Neuron (in vitro differentiated cells): Measurements from ENCODE around the gene MED27.

Source experiments
- H2AFZ ChIP-seq: one replicate; pipeline ENCODE4 v1.6.1; 2013; ENCODE audit warnings: low read depth, mild to moderate bottlenecking, inconsistent platforms, low read length, moderate library complexity
- H3K27me3 ChIP-seq: one replicate; pipeline ENCODE4 v1.6.1; 2013; ENCODE audit warnings: low read length; ENCODE audit not compliant: insufficient read depth
- H3K36me3 ChIP-seq: one replicate; pipeline ENCODE4 v1.6.1; 2013; ENCODE audit warnings: low read length; ENCODE audit not compliant: insufficient read depth
- H3K4me1 ChIP-seq: one replicate; pipeline ENCODE4 v1.6.1; 2013; ENCODE audit warnings: low read length; ENCODE audit not compliant: insufficient read depth
- H3K4me3 ChIP-seq: 2 replicates; pipeline ENCODE4 v1.5.1; 2013; ENCODE audit warnings: mild to moderate bottlenecking, low read length, moderate library complexity
- H3K9me3 ChIP-seq: one replicate; pipeline ENCODE4 v1.6.1; 2013; ENCODE audit warnings: low read length

The MED27 gene

GRCh38 chr9:131918481-131918880, 161.2 kb downstream of the MED27 start:
- Histone ChIP-seq H3K4me1 (peaks cover 7% of the 10 kb centered on the region), H3K4me3 (no peak overlapping the region), H3K36me3 (no peaks in the 10 kb centered on the region)

GRCh38 chr9:131917009-131917408, 162.7 kb downstream of the MED27 start:
- H3K27me3 ChIP-seq: no peaks in the 10 kb centered on the region
- no peaks in the 10 kb centered on the region for H3K9me3 ChIP-seq
- peaks cover 7% of the 10 kb centered on the region for H3K4me1 ChIP-seq
- no peak overlapping the region for H2AFZ ChIP-seq
- H3K4me3 ChIP-seq: no peak overlapping the region
- H3K36me3 ChIP-seq: no peaks in the 10 kb centered on the region

More at GRCh38 chr9:131918481-131918880, 161.2 kb downstream of the MED27 start:
- Histone ChIP-seq H3K27me3 (no peaks in the 10 kb centered on the region), H3K9me3 (no peaks in the 10 kb centered on the region), H2AFZ (no peak overlapping the region)

GRCh38 chr9:131915181-131915580, 164.5 kb downstream of the MED27 start:
- Histone ChIP-seq H3K27me3 (no peaks in the 10 kb centered on the region), H3K36me3 (no peaks in the 10 kb centered on the region), H3K4me3 (no peak overlapping the region)

GRCh38 chr9:131912671-131913070, 167.0 kb downstream of the MED27 start:
- H3K27me3 ChIP-seq: no peaks in the 10 kb centered on the region
- H3K9me3 ChIP-seq: no peaks in the 10 kb centered on the region
- no peak overlapping the region for H3K4me3 ChIP-seq
- H2AFZ ChIP-seq: no peak overlapping the region
- peaks cover 24% of the 10 kb centered on the region for H3K4me1 ChIP-seq
- H3K36me3 ChIP-seq: no peaks in the 10 kb centered on the region

More at GRCh38 chr9:131915181-131915580, 164.5 kb downstream of the MED27 start:
- no peaks in the 10 kb centered on the region for H3K9me3 ChIP-seq
- no peak overlapping the region for H2AFZ ChIP-seq
- H3K4me1 ChIP-seq: peaks cover 22% of the 10 kb centered on the region

- Histone ChIP-seq H3K9me3 (peaks cover 1% of the 10 kb centered on the region), H3K4me1 (peaks cover 24% of the 10 kb centered on the region), H2AFZ (no peak overlapping the region), H3K4me3 (no peak overlapping the region), H3K36me3 (no peaks in the 10 kb centered on the region), H3K27me3 (no peaks in the 10 kb centered on the region)
Measured at GRCh38 chr9:131912069-131912468, 167.6 kb downstream of the MED27 start.

GRCh38 chr9:131910572-131910971, 169.1 kb downstream of the MED27 start:
- Histone ChIP-seq H3K4me3 (no peak overlapping the region), H3K36me3 (no peaks in the 10 kb centered on the region), H3K27me3 (no peaks in the 10 kb centered on the region), H3K9me3 (peaks cover 1% of the 10 kb centered on the region), H3K4me1 (peaks cover 27% of the 10 kb centered on the region), H2AFZ (no peak overlapping the region)

GRCh38 chr9:131905144-131905543, 174.5 kb downstream of the MED27 start:
- H3K9me3 ChIP-seq: peaks cover 4% of the 10 kb centered on the region
- peaks cover 11% of the 10 kb centered on the region for H3K4me1 ChIP-seq
- no peaks in the 10 kb centered on the region for H3K36me3 ChIP-seq
- no peaks in the 10 kb centered on the region for H3K27me3 ChIP-seq
- H3K4me3 ChIP-seq: no peak overlapping the region
- no peak overlapping the region for H2AFZ ChIP-seq

GRCh38 chr9:131899296-131900228, 180.1 kb downstream of the MED27 start:
- Histone ChIP-seq H2AFZ (no peak overlapping the region), H3K36me3 (no peaks in the 10 kb centered on the region), H3K4me3 (no peak overlapping the region), H3K4me1 (peaks cover 21% of the 10 kb centered on the region), H3K9me3 (no peaks in the 10 kb centered on the region), H3K27me3 (no peaks in the 10 kb centered on the region)

- no peaks in the 10 kb centered on the region for H3K9me3 ChIP-seq
- H2AFZ ChIP-seq: no peak overlapping the region
- no peaks in the 10 kb centered on the region for H3K36me3 ChIP-seq
- H3K4me3 ChIP-seq: no peak overlapping the region
- no peaks in the 10 kb centered on the region for H3K27me3 ChIP-seq
- peaks cover 34% of the 10 kb centered on the region for H3K4me1 ChIP-seq
Measured at GRCh38 chr9:131892902-131893500, 186.7 kb downstream of the MED27 start.

- Histone ChIP-seq H3K27me3 (no peaks in the 10 kb centered on the region), H2AFZ (no peak overlapping the region), H3K36me3 (no peaks in the 10 kb centered on the region), H3K4me1 (peaks cover 42% of the 10 kb centered on the region), H3K9me3 (no peaks in the 10 kb centered on the region), H3K4me3 (no peak overlapping the region)
Measured at GRCh38 chr9:131892162-131892707, 187.4 kb downstream of the MED27 start.

- no peaks in the 10 kb centered on the region for H3K36me3 ChIP-seq
- H3K27me3 ChIP-seq: no peaks in the 10 kb centered on the region
- H3K4me3 ChIP-seq: no peak overlapping the region
Measured at GRCh38 chr9:131891598-131891997, 188.1 kb downstream of the MED27 start.

GRCh38 chr9:131889437-131890251, 190.0 kb downstream of the MED27 start:
- Histone ChIP-seq H3K27me3 (no peaks in the 10 kb centered on the region), H2AFZ (no peak overlapping the region), H3K4me1 (peaks cover 47% of the 10 kb centered on the region), H3K4me3 (no peak overlapping the region), H3K36me3 (no peaks in the 10 kb centered on the region), H3K9me3 (no peaks in the 10 kb centered on the region)

More at GRCh38 chr9:131891598-131891997, 188.1 kb downstream of the MED27 start:
- H3K4me1 ChIP-seq: peaks cover 47% of the 10 kb centered on the region
- H3K9me3 ChIP-seq: no peaks in the 10 kb centered on the region
- H2AFZ ChIP-seq: no peak overlapping the region
